ENCODE measurements around the gene GNB4.
A peak's percentile ranks its signal among the peaks of the same experiment; 100 is the strongest.

GNB4 gene

DNA sequence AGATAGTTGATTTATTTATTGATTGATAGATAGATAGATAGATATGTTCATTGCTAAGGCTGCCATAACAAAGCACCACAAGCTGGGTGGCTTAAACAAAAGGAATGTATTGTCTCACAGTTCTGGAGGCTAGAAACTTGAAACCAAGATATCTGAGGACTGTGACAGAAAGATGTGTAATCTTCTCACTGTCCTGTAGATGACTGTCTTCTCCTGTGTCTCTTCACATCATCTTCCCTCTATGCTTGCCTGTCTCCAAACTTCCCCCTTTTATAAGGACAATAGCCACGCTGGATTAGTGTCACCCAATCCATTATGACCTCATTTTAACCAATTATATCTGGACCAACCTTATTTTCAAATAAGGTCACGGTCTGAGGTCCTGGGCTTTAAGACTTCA, 40.9 kb downstream of the GNB4 start:
- FAIRE-seq (peak; percentile 16), DNase-seq (ENCODE audit: insufficient read length, low spot score) (no peak)
- TF ChIP-seq, protein P1, sequence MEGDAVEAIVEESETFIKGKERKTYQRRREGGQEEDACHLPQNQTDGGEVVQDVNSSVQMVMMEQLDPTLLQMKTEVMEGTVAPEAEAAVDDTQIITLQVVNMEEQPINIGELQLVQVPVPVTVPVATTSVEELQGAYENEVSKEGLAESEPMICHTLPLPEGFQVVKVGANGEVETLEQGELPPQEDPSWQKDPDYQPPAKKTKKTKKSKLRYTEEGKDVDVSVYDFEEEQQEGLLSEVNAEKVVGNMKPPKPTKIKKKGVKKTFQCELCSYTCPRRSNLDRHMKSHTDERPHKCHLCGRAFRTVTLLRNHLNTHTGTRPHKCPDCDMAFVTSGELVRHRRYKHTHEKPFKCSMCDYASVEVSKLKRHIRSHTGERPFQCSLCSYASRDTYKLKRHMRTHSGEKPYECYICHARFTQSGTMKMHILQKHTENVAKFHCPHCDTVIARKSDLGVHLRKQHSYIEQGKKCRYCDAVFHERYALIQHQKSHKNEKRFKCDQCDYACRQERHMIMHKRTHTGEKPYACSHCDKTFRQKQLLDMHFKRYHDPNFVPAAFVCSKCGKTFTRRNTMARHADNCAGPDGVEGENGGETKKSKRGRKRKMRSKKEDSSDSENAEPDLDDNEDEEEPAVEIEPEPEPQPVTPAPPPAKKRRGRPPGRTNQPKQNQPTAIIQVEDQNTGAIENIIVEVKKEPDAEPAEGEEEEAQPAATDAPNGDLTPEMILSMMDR (IDR thresholded peaks at IDR 0.05; ENCODE audit: insufficient read depth, missing control alignments), result no peak

DNA sequence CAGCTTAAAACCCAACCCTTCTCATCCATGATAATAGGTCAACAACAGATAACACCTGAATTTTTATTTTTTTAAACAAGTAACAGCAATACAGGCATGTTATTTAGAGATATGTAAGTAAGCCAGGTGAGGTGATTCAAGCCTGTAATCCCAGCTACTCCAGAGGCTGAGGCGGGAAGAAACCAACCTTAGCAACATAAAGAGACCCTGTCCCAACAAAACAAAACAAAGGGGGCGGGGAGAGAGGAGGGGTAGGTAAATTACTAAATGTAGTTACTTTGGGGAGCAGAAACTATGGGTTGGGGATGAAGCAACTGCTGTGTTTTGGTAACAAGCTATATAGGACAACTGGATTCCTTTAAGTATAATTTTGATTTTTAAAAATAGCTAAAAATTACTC, 47.0 kb downstream of the GNB4 start:
- no peak for DNase-seq (ENCODE audit: insufficient read length, low spot score)
- no peak for FAIRE-seq
- TF ChIP-seq, protein P1 (IDR thresholded peaks at IDR 0.05; ENCODE audit: insufficient read depth, missing control alignments), result no peak

DNA sequence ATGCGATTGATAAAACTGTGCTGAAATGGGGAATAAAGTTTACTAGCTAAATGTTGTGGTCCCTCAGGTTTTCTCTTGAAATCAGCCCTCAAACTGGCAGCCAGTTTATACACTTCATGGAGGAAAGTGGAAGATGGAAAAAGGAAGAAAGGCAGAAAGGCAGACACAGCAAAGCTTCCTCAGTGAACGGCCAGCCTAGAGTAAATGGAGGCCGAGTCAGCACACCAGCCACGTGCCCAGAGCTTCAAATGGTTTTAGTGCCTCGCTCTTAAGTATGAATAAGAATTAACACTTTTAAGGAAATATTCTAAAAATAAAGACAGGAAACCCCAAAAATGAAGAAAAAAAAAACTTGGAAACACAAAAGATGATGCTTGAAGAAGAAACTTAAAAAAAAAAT, 48.3 kb downstream of the GNB4 start:
- DNase-seq (ENCODE audit: insufficient read length, low spot score), result no peak
- TF ChIP-seq, protein P1 (IDR thresholded peaks at IDR 0.05; ENCODE audit: insufficient read depth, missing control alignments), result no peak
- FAIRE-seq, result no peak

DNA sequence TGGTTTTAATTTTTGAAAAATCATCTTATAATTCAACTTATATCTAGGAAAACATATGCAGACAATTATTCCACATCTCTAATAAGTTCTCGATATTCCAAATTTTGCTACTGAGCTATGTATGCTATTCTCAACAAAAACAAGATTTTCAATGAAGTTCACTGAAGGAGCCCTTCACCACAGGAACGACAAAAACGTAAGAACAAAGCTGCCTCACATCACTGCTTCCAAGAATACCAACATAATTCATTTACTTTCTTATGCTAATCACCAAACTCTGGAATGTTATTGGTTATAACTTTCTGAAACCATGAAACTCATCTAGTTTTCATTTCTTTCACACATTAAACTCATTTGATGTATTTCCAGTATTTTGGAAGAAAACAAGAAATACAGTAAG, 49.7 kb downstream of the GNB4 start:
- peak; percentile 11 for FAIRE-seq
- DNase-seq (ENCODE audit: insufficient read length, low spot score), result no peak
- TF ChIP-seq, protein P1 (IDR thresholded peaks at IDR 0.05; ENCODE audit: insufficient read depth, missing control alignments), result no peak

DNA sequence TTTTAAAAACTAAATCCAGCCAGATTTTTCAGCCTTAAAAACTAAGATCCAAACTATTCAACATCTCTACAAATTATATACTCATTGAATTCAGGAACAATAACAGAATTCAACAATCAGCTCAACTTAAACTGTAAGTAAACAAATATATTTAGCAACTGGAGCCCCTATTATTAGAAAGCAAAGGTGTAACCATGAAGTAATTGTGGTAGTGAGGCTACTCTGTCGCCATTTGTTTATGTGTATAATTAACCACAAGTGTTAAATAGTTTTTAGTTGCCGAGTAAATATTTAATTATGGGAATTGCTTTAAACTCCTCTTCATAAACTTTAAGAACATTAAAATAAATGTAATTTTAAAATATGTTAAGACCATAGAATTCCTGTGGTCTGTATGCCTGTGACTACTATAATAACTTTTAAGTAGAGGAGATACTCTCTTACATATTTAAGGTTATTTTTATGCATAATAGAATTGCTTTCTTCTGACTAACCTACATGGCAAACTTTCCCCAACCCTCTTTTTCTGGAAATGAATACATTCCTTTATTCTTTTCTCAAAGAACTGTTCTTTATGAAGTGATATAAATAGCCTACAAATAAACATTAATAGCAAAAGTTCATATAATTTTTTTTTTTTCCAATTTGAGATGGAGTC, 52.6 kb downstream of the GNB4 start:
- TF ChIP-seq, protein P1 (IDR thresholded peaks at IDR 0.05; ENCODE audit: insufficient read depth, missing control alignments), result no peak
- no peak for DNase-seq (ENCODE audit: insufficient read length, low spot score)
- no peak for FAIRE-seq

DNA sequence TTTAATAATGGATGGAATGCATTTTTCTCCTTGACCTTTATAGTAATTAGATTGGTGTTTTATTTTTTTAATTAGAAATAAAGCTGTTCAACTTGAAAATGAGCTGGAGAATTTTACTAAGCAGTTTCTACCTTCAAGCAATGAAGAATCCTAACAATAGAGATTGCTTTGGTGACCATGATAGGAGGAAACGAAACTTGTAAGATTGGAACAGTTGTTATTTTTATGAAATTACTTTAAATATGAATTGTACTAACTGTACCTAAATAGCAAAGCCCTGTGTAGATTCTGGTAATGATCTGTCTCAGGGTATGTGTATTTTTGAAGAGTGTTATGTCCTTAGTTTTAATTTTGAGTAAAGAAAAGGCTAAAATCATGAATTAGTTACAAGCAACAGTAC, 59.4 kb downstream of the GNB4 start:
- no peak for FAIRE-seq

DNA sequence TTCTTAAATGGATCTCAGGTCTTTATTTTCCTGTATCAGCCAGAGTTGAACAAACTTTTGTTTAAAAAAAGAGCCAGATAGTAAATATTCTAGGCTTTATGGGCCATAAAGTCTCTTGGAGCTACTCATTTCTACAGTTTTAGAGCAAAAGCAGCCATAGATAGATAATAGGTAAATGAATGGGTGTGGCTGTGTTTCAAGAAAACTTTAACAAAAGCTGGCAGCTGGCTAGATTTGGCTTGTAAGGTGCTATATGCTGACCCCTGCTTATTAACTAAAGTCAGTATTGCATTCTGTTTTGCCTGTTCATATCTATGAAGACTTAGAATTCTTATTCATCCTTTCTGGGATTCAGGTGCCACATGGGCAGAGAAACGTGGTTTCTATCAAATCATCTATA, 74.8 kb downstream of the GNB4 start:
- DNase-seq (ENCODE audit: insufficient read length, low spot score) (no peak), FAIRE-seq (no peak)
- TF ChIP-seq, protein P1 (IDR thresholded peaks at IDR 0.05; ENCODE audit: insufficient read depth, missing control alignments), result no peak

More for the DNA sequence above, 59.4 kb downstream of the GNB4 start:
- TF ChIP-seq, protein P1 (IDR thresholded peaks at IDR 0.05; ENCODE audit: insufficient read depth, missing control alignments), result no peak
- DNase-seq (ENCODE audit: insufficient read length, low spot score), result no peak

Data from D721Med (cell line).